Common myeloid progenitor, CD34-positive (primary cell): Measurements from ENCODE around the gene TMF1.

Experiments used
- CTCF ChIA-PET: fragments of 350-600 bp; sonication (Branson Sonifier 250); formaldehyde crosslinking; loops from one replicate; lab custom pipeline; 2021; ENCODE audit warnings: antibody characterized with exemption; lab: Charles Lee
- POLR2A ChIA-PET: fragments of 350-600 bp; sonication (Branson Sonifier 250); formaldehyde crosslinking; loops from one replicate; lab custom pipeline; 2021; ENCODE audit warnings: antibody characterized with exemption; lab: Charles Lee
- DNase-seq, 3 donors: peaks; one replicate each; pipeline versions ENCODE4 v3.0.0 to v3.0.0-alpha.2; 2013
- H3K27ac ChIP-seq, 2 experiments: 1 replicate in 1 of 2; 2 replicates in 1 of 2; pipeline ENCODE4 v1.7.0; 2013; ENCODE audit warnings: inconsistent platforms in 2 of 2, low read length in 2 of 2, mild to moderate bottlenecking in 2 of 2, low read depth in 1 of 2, moderate library complexity in 1 of 2; ENCODE audit not compliant: severe bottlenecking in 2 of 2, insufficient read depth in 1 of 2, poor library complexity in 1 of 2
- H3K27me3 ChIP-seq, 5 experiments: replicated peaks in 2 of 5; 1 replicate in 3 of 5; 2 replicates in 2 of 5; pipeline versions ENCODE4 v1.6.1 to v1.7.0; 2013; ENCODE audit warnings: low read length in 4 of 5, mild to moderate bottlenecking in 2 of 5, moderate library complexity in 2 of 5, inconsistent platforms in 1 of 5; ENCODE audit not compliant: insufficient read depth in 5 of 5, control insufficient read depth in 4 of 5
- H3K36me3 ChIP-seq, 4 experiments: 1 replicate in 2 of 4; 2 replicates in 2 of 4; pipeline versions ENCODE4 v1.6.1 to v1.7.0; 2013; ENCODE audit warnings: low read length in 3 of 4, control low read depth in 1 of 4, mild to moderate bottlenecking in 1 of 4; ENCODE audit not compliant: control insufficient read depth in 4 of 4, insufficient read depth in 4 of 4
- H3K4me1 ChIP-seq, 4 experiments: 1 replicate in 3 of 4; 2 replicates in 1 of 4; pipeline versions ENCODE4 v1.6.1 to v1.7.1; 2013; ENCODE audit warnings: low read length in 3 of 4, mild to moderate bottlenecking in 3 of 4, control low read depth in 1 of 4, inconsistent platforms in 1 of 4, moderate library complexity in 1 of 4; ENCODE audit not compliant: control insufficient read depth in 4 of 4, insufficient read depth in 4 of 4; ENCODE audit errors: control extremely low read depth in 1 of 4
- H3K4me3 ChIP-seq, 7 experiments: 1 replicate in 4 of 7; 2 replicates in 3 of 7; pipeline versions ENCODE4 v1.5.1 to v1.7.0; 2013; ENCODE audit warnings: mild to moderate bottlenecking in 7 of 7, low read length in 6 of 7, moderate library complexity in 6 of 7, inconsistent platforms in 2 of 7, low read depth in 2 of 7, control low read depth in 1 of 7; ENCODE audit not compliant: insufficient read depth in 4 of 7, control insufficient read depth in 1 of 7; ENCODE audit errors: extremely low read depth in 1 of 7
- H3K9me3 ChIP-seq, 5 experiments: 1 replicate in 4 of 5; 2 replicates in 1 of 5; pipeline versions ENCODE4 v1.6.1 to v1.7.1; 2013; ENCODE audit warnings: low read length in 4 of 5, mild to moderate bottlenecking in 2 of 5, inconsistent platforms in 1 of 5, low read depth in 1 of 5, moderate library complexity in 1 of 5; ENCODE audit not compliant: control insufficient read depth in 4 of 5, insufficient read depth in 2 of 5; ENCODE audit errors: control extremely low read depth in 1 of 5
- WGBS: methylation state at CpG from one replicate; pipeline ENCODE4 v1.1.5; 2013; ENCODE audit not compliant: insufficient coverage; 5-methylcytosine and 5-hydroxymethylcytosine counted together

The TMF1 gene

GRCh38 chr3:69011096-69011730, 40.9 kb downstream of the TMF1 start:
- POLR2A ChIA-PET: no interaction called here
- Histone ChIP-seq H3K9me3 (no peaks in the 10 kb centered on the region), H3K4me1 (peaks cover 0 to 17% (median 9%) of the 10 kb centered on the region in 4 experiments)

GRCh38 chr3:69009559-69010410, 42.3 kb downstream of the TMF1 start:
- CTCF ChIA-PET: interaction anchor here (1.0 kb wide), 1 partner anchor 22 kb away, joined by 5 read pairs; no protein-coding TSS in a partner anchor
- Histone ChIP-seq H3K27ac (no peak overlapping the region), H3K36me3 (peaks cover 0 to 42% (median 29%) of the 10 kb centered on the region in 4 experiments), H3K4me1 (peaks cover 0 to 17% (median 9%) of the 10 kb centered on the region in 4 experiments), H3K9me3 (no peaks in the 10 kb centered on the region), H3K27me3 (no peaks in the 10 kb centered on the region), H3K4me3 (no peak overlapping the region)
- POLR2A ChIA-PET: no interaction called here
- WGBS: 100% methylated on average over 1 of the region's 3 CpGs
- no peak for DNase-seq

More at GRCh38 chr3:69011096-69011730, 40.9 kb downstream of the TMF1 start:
- whole genome bisulfite sequencing: 97% methylated on average over 7 of the region's 8 CpGs
- Histone ChIP-seq H3K4me3 (no peak overlapping the region), H3K27ac (no peak overlapping the region), H3K36me3 (peaks cover 0 to 34% (median 21%) of the 10 kb centered on the region in 4 experiments), H3K27me3 (no peaks in the 10 kb centered on the region)
- DNase-seq: no peak
- CTCF ChIA-PET: interaction anchor here (0.9 to 1.5 kb wide), 3 partner anchors 11 to 21 kb away, joined by 3 read pairs; no protein-coding TSS in a partner anchor

GRCh38 chr3:69008980-69009379, 43.2 kb downstream of the TMF1 start:
- H3K36me3 ChIP-seq: peaks cover 0 to 46% (median 33%) of the 10 kb centered on the region in 4 experiments
- WGBS: no CpG with 5 or more reads among the region's 2 CpGs
- ChIA-PET CTCF (interaction anchor here (1.0 kb wide), 1 partner anchor 23 kb away, joined by 5 read pairs; no protein-coding TSS in a partner anchor), POLR2A (no interaction called here)
- H3K4me1 ChIP-seq: peaks cover 0 to 10% (median 5%) of the 10 kb centered on the region in 4 experiments
- no peak overlapping the region for H3K4me3 ChIP-seq
- no peak for DNase-seq
- no peak overlapping the region for H3K27ac ChIP-seq
- no peaks in the 10 kb centered on the region for H3K27me3 ChIP-seq
- H3K9me3 ChIP-seq: no peaks in the 10 kb centered on the region

- no peak for DNase-seq
- Histone ChIP-seq H3K27ac (no peak overlapping the region), H3K9me3 (no peaks in the 10 kb centered on the region), H3K27me3 (no peaks in the 10 kb centered on the region), H3K4me3 (no peak overlapping the region), H3K4me1 (peaks cover 0 to 2% (median 0%) of the 10 kb centered on the region in 4 experiments), H3K36me3 (peaks cover 2 to 65% (median 44%) of the 10 kb centered on the region in 4 experiments)
- CTCF ChIA-PET: interaction anchor here (1.5 kb wide), 1 partner anchor 9 kb away, joined by 3 read pairs; no protein-coding TSS in a partner anchor
- 100% methylated on average over 3 of the region's 5 CpGs for WGBS
- POLR2A ChIA-PET: no interaction called here
These were observed 46.2 kb downstream of the TMF1 start for GRCh38 chr3:69005791-69006482.

GRCh38 chr3:69005071-69005790, 46.9 kb downstream of the TMF1 start:
- CTCF ChIA-PET: interaction anchor here (1.5 kb wide), 1 partner anchor 9 kb away, joined by 3 read pairs; no protein-coding TSS in a partner anchor
- WGBS: 92% methylated on average over 3 of the region's 6 CpGs
- H3K36me3 ChIP-seq: peaks cover 2 to 67% (median 41%) of the 10 kb centered on the region in 4 experiments

DNA sequence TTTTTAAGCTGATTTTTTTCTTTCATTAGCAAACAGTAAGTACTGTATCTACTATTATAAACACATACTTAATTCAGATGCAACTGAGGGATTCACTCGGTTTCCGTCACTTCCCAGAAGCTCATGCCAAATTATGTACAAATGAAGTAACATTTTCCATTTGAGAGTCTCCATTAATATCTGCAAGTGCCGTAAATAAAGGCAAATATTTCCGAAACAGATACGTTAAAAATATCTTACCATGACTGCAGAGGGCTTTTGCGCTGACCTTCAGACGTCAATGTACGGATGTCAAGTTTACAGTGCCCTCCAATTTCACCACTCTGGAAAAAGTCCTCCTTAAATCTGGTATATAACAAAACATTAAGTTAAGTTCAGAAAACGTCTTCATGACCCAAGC, 48.0 kb downstream of the TMF1 start:
- POLR2A ChIA-PET: no interaction called here
- H3K36me3 ChIP-seq: peaks cover 2 to 67% (median 36%) of the 10 kb centered on the region in 4 experiments

More at GRCh38 chr3:69005071-69005790, 46.9 kb downstream of the TMF1 start:
- Histone ChIP-seq H3K4me3 (no peak overlapping the region), H3K27ac (no peak overlapping the region), H3K9me3 (no peaks in the 10 kb centered on the region), H3K4me1 (peaks cover 0 to 2% (median 0%) of the 10 kb centered on the region in 4 experiments), H3K27me3 (no peaks in the 10 kb centered on the region)
- DNase-seq: no peak
- POLR2A ChIA-PET: no interaction called here

More for the DNA sequence above, 48.0 kb downstream of the TMF1 start:
- no peaks in the 10 kb centered on the region for H3K27me3 ChIP-seq
- H3K4me1 ChIP-seq: peaks cover 0 to 2% (median 0%) of the 10 kb centered on the region in 4 experiments
- CTCF ChIA-PET: no interaction called here
- no peaks in the 10 kb centered on the region for H3K9me3 ChIP-seq
- no peak for DNase-seq
- H3K4me3 ChIP-seq: no peak overlapping the region
- WGBS: 98% methylated on average over 6 of the region's 9 CpGs
- no peak overlapping the region for H3K27ac ChIP-seq
